Measurements from ENCODE around the gene PRPSAP2.
"Not testable (repeated sequence)": the region's sequence is repeated elsewhere in the genome, so short reads cannot be mapped to it uniquely, and the experiment has no call there.

Gene PRPSAP2

DNA sequence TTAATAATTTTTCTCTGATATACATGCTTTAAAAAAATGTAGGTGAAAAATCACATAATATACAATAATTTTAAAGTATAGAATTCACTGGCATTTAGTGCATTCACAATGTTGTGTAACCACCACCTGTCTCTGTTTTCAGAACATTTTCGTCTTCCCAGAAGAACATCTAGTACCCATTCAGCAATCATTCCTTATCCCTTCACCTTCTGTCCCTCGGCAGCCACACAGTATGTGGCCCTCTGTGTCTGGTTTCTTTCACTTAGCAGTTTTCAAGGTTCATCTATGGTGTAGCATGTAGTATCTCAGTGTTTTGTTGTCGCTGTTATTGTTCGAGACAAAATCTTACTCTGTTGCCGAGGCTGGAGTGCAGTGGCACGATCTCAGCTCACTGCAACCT, 33.6 kb downstream of the PRPSAP2 start:
- no peak for DNase-seq

DNA sequence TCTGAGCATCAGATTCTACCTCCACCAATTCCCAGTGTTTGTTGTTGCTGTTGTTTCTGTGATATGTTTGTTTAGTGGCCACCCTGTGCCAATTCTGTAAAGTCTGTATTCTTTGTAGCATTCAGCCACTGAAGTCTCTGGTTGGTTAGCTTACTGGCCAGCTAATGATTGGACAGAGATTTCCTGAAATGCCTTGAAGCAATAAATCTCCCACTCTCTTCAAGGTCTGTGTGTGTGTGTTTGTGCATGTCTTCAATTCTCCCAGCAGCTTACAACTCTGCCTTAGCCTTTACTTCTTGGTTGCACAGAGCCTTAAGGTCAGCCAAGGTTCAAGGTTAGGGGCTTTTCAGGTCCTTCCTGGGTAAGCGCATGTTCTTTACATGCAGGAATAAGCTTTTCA, 38.2 kb downstream of the PRPSAP2 start:
- DNase-seq, result no peak

DNA sequence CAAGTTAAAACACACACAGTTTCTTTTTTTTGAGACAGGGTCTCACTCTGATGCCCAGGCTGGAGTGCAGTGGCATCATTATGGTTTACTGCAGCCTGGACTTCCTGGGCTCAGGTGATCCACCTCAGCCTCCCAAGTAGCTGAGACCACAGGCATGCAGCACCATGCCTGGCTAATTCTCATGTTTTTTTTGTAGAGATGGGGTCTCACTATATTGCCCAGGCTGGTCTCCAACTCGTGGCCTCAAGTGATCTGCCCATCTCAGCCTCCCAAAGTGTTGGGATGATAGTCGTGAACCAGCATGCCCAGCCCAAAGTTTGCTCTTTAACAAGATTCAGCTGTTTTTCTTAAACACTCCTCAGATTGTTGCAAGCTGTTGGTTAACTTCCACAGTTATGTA, 39.0 kb downstream of the PRPSAP2 start:
- no peak for DNase-seq

DNA sequence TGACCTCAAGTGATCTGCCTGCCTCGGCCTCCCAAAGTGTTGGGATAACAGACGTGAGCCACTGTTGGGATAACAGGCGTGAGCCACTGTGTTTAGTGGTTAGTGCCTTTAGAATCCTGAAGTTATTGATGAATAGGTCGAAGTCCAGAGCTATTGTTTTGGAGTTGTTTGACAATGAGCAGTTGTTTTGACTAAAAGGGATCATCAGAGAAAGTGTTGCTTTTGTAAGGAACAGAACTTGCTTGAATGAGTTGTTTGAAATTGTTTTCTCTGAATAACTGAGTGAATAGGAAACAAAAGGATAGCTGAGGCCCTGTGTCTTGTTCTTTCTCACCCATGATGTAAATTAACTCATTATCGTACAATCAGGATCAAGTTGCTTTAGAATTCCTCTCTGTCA, 46.6 kb downstream of the PRPSAP2 start:
- DNase-seq, result no peak

DNA sequence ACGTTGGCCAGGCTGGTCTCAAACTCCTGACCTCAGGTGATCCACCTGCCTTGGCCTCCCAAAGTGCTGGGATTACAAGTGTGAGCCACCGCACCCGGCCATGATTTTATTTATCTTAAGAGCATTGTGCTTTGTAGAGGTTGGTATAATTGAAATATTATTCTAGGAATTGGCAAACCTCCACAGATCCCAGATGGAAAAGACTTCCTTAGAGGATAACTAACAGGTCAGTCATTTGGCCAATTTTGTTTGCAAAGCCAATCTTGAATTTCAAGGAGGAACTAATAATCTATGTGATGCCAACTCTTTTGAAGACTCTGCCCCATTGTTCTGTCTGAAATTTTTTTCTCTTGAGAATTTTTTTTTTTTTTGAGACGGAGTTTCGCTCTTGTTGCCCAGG, 47.3 kb downstream of the PRPSAP2 start:
- no peak for DNase-seq

DNA sequence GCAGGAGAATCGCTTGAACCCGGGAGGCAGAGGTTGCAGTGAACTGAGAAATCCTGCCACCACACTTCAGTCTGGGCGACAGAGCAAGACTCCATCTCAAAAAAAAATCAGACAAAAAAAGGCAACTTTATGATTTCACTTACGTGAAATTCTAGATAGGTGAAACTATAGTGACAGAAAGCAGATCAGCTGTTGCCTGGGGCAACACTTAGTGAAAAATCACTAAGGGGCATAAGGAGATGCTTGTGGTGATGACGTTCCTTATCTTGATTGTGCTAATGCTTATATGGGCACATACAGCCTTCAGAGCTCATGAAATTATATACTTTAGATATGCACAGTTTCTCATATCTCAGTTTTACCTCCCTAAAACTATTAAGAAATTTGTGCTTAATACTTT, 52.4 kb downstream of the PRPSAP2 start:
- DNase-seq, result no peak

DNA sequence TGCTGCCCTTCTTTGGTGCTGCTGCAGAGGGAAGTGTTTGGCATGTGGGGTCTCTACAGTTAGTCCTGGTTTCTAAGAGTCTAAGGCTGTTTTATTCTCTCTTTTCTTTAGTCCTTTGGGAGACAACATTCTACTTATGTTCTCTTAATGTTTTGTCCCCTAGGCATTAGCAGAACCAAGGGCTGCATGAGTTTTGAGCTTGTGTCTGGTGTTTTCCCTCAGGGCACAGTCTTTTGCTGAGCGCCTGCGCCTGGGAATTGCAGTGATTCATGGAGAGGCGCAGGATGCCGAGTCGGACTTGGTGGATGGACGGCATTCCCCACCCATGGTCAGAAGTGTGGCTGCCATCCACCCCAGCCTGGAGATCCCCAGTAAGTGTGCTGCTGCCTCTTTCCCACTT, 53.0 kb downstream of the PRPSAP2 start:
- DNase-seq, result no peak

DNA sequence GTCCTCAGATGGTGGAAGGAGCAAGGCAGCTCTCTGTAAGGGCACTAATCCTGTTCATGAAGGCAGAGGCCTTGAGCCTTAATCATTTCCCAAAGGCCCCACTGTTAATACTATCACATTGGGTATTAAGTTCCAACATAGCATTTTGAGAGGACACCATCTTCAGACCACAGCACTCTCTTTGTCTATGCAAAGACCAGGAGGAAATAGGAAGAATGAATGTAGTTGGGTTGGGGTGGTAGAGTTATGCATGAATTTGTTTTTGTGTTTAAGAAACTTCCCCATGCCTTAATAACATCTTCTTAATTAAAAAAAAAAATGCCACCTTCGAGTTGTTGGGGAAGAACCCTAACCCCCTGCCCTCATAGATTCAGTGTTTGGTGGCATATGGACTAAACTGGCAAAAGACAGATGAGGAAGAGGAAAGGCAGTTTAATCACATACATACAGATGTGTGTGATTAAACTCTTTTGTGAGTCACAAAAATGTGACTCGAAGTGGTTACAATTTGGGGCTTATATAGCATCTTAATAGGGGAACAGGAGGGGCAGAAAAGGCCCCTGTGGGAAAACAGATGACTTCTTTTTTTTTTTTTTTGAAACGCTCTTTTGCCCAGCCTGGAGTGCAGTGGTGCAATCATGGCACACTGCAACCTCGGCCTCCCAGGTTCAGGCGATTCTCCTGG, 59.0 kb downstream of the PRPSAP2 start:
- no peak for DNase-seq

DNA sequence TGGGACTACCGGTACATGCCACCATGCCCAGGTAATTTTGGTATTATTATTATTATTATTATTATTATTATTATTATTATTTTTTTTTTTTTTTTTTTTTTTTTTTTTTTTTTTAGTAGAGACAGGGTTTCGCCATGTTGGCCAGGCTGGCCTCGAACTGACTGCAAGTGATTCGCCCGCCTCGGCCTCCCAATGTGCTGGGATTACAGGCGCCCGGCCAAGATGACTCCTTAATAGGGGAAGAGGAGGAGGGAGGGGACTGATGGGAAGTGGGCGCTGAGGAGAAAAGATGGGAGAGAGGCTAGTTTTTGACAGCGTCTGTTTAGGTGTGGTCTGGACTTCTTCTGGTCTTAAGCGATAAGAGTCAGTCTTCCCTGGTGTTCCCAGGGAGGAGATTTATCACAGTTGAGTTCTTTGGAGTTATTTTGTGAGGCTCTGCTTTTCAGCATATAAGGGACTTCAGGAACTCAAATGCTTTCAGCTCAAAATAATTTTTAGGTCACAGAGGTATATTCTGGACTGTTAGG, 59.6 kb downstream of the PRPSAP2 start:
- DNase-seq, result no peak

DNA sequence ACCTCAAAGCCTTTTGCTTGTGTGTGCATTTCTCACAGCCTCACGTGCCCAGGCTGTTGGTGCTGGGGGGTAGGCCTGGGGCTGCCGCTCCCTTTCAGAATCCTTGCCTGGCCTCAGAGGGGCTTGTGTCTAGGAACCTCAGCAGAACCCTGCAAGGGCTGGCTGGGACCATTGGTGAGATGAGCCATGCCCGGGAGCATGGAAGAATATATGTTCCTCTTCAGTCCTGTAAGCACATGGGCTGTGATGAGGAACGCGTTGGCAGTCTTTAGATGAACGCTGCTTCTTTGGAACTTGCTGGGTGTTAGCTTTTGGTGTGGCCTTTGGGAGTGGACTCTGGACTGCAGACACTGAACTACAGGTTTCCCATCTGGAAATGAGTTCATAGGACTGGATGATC, 62.0 kb downstream of the PRPSAP2 start:
- no peak for DNase-seq

DNA sequence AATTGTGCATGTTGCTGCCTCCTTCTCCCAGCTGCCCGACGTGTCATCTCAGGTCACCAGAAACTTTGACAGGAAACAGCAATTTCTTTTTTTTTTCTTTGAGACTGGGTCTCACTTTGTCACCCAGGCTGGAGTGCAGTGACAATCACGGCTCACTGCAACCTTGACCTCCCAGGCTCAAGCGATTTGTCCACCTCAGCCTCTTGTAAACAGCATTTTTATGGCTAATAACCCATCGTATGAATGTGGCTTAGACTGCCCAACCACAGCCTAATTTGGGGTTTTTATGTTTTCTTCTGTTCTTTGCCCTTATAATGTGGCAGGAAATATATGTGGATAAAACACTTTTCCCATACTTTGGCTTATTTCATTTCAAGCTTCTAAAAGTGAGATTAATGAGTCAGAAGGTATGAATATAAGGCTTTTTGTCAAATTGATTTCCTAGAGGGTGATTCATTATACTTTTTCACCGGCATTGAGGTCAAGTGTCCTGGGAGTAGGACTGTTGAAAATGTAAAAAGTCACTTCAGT, 63.0 kb downstream of the PRPSAP2 start:
- DNase-seq, result no peak

DNA sequence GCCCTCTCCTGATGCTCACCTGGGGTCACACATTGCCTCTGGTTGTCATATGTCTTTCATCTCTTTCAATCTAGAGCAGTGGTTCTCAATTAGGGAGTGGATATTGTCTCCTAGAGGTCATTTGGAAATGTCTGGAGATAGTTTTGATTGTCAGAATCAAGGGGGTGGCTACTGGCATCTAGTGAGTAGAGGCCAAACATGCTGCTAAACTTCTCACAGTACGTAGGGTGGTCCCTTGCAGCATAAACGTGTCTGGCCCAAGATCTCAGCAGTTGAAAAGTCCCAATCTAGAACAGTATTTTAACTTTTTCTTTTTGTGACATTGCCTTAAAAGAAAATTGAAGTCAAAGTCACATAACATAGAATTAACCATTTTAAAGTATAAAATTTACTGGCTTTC, 63.6 kb downstream of the PRPSAP2 start:
- no peak for DNase-seq

DNA sequence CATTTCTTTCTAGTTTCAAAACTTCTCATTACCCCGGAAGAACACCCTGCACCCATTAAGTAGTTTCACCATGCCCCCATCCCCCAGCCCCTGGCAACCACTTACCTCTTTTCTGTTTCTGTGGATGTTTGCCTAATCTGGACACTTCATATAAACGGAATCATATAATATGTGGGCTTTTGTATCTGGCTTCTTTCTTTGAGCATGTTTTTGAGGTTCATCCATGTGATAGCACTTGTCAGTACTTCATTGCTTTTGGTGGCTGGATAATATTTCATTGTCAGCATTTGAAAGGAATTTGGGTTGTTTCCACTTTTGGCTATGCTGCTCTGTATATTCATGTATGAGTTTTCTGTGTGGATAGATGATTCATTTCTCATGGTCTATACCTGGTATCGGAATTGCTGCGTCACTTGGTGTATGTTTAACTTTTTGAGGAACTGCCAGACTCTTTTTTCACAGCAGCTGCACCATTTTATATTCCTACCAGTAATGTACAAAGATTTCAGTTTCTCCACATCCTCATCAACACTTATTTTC, 64.1 kb downstream of the PRPSAP2 start:
- DNase-seq, result no peak

DNA sequence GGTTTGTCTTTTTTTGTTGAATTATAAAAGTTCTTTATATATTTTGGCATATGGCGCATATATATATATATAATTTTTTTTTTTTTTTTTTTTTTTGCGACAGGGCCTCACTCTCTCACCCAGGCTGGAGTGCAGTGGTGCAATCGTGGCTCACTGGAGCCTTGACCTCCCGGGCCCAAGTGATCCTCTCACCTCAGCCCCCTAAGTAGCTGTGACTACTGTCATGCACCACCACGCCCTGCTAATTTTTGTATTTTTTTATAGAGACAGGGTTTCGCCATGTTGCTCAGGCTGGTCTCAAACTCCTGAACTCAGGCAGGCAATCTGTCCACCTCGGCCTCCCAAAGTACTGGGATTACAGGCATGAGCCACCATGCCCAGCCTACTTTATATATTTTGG, 64.7 kb downstream of the PRPSAP2 start:
- DNase-seq, result not testable (repeated sequence)

DNA sequence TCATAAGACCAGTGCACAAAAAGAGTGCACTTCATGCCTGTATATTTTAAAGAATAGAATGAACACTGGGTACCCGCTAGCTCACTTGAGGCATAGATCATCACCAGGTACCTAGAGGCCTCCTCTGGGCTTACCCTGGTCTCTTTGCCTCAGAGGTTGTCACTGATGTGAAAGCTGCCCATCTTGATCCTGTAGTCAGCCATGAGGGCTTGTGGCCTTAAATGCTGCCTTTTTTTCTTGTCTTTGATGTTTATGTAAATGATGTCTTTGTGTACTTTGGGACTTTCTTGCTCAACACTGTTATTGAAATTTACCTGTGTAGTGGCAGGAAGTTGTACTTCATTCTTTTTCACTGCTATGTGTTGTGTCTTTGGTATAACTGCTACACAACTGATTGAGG, 67.3 kb downstream of the PRPSAP2 start:
- no peak for DNase-seq

DNA sequence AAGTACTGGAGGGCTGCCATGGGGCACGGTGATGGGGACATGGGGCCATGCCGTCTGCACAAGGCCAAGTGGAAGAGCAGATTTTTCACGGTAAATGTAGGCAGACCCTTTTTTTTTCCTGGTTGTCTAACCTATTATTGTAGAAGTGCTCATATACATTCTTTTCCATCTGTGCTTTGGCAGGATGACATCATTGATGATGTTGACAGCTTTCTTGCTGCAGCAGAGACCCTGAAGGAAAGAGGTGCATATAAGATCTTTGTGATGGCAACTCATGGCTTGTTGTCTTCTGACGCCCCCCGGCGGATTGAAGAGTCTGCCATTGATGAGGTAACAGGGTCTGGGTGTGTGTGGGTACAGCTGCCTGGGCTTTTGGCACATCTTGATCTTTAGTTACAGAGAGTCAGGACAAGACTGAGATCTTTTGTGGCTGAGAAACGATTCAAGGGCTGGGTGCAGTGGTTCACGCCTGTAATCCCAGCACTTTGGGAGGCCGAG, 70.7 kb downstream of the PRPSAP2 start:
- DNase-seq, result no peak

DNA sequence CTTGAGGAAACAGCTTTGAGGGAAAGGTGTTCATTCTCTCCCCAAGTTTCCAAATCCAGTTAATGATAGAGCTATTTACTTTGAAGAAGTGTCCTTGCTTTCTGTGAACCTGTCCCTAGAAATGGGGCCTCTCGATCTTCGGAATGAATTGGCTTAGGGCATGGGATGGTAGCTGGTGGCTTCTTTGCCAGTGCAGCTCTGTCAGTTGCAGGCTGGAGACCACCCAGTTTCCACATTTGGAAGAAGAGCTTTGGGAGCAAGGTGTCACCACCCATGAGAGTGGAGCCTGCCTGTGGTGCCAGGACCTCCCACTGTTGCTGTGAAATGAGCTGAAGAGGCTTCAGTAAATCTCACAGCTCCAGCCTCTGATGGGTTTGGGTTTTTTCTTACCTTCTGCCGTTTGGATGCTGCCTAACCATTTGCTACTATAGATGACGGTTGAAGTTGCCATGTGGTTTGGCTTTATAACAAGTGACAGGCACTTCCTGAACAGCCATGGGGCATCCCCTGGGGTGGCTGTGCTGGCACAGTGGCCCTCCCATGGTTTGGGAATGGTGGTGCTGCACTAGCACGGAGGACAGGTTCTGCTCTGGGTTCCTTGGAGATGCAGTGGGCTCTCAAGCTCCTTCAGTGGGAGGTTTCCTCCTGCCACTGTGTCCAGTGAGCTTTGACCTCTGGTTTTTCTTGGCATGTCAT, 74.6 kb downstream of the PRPSAP2 start:
- DNase-seq, result no peak

DNA sequence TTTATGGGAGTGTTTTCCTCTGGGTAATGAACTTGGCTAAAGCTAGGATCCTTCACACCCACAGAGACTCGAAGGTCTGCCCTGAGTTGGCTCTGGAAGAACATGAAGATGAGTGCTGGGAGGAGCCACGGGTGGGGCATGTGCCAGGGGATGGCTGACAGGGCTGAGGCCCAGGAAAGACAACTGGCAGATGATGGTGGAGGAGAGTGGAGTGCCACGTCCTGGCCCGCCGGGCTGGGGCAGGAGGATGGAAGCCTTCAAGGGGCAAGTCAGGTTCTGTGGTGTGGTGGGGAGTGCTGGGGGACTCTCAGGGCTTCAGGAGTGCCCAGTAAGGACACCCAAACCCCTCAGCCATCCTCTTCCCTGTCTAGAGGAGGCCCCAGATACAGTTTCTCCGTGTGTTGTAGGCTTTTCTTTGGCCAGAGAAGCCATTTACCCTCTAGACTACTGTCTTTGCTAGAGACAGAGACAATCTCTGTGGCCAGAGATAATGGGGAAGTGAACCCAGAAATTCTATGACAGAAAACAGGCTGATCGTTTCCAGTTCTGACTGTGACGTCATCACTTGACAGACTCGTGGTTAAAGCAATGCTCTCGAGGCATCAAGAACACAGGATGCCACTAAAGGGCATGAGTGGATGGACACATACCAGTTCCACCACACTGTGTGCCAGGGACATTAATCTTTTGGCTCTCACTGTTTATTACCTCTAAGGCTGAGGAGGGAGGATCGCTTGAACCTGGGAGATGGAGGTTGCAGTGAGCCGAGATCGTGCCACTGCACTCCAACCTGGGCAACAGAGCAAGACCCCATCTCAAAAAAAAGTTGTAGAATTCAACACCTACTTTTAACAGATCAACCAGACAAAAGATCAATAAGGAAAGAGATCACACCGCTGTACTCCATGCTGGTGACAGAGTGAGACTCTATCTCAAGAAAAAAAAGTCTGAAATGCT, 75.4 kb downstream of the PRPSAP2 start:
- no peak for DNase-seq

DNA sequence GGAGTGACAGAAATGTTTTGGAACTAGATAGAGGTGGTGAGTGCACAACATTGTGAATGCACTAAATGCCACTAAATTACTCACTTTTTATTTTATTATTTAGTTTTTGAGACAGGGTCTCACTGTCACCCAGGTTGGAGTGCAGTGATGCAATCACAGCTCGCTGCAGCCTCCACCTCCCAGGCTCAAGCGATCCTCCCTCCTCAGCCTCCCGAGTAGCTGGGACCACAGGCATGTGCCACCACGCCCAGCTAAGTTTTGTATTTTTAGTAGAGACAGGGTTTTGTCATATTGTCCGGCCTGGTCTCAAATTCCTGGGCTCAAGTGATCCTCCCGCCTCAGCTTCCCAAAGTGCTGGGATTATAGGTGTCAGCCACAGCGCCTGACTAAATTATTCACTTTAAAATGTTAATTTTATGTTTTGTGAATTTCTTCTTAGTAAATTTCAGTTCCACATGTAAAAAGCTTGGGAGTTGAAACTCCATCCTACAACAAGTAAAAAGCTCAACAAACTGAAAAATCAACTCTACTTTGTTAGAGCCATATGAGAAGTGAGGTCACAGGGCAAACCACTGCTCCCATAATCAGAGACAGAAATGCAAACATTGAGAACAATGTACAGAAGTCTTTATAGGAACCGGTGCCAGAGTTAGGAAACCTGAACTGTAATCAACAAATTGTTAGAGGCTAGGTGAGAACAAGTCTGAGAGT, 80.2 kb downstream of the PRPSAP2 start:
- DNase-seq, result no peak

DNA sequence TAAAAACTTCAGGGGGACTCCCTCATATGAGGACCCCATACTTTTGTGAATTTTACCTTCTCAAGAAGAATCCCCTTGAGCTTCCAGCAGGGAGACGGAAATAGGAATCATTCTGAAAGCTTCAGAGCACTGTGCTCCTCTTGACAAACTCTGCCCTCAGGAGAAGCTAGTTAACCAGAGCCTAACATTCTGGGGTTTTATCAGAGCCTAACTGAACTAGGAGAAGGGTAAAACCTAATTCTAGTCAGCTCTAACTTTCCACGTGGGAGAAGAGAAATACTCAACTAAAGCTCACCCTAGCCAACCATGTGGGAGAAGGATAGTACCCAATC, 80.7 kb downstream of the PRPSAP2 start:
- no peak for DNase-seq

DNA sequence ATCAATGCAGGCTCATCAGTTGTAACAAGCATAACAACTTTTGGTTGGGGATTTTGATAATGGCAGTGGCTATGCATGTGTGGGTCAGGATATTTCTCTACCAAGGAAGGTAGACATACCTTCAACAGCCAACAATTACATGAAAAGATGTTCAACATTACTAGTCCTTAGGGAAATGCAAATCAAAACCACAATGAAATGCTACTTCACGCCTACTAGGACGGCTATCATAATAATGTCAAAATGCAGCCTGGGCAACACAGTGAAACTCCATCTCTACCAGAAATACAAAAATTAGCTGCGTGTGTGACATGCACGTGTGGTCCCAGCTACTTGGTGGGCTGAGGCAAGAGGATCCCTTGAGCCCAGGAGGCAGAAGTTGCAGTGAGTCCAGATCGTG, 86.7 kb downstream of the PRPSAP2 start:
- no peak for DNase-seq

DNA sequence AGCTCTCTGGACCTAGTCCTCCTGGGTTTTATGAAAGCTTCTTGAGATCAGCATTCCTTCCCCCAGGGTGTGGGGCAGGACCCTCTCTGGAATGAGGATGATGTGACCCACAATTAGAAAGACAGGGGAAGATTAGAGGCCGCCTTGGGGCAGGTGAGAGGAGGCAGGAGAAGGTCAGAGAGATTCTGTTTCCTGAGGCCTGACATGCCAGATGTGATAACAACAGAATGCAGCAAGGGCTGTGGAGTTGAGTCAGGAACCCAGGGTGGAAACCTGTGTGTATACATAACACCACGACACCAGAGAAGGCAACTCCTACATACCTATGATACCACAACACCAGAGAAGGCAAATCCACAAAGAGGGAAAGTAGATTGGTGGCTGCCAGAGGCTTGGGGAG, 88.6 kb downstream of the PRPSAP2 start:
- no peak for DNase-seq

Data from NCI-H1694 treated with DMSO at 0.1 percent for 48 hours (cell line).